GM12801 (cell line): ENCODE measurements around the gene CLK2.

Experiments used
- CTCF ChIP-seq: IDR thresholded peaks from one replicate; pipeline ENCODE4 v1.5.1; 2011; ENCODE audit warnings: control low read depth; ENCODE audit not compliant: insufficient read length; ENCODE audit errors: extremely low read depth

Gene CLK2

GRCh38 chr1:155318082-155318481, 44.8 kb upstream of the CLK2 start:
- no peak for TF ChIP-seq CTCF

- no peak for TF ChIP-seq CTCF
Measured at GRCh38 chr1:155316922-155317321, 43.6 kb upstream of the CLK2 start.

- TF ChIP-seq CTCF = no peak
Measured at GRCh38 chr1:155313261-155313660, 40.0 kb upstream of the CLK2 start.

GRCh38 chr1:155309423-155310021, 36.2 kb upstream of the CLK2 start:
- no peak for TF ChIP-seq CTCF

- no peak for TF ChIP-seq CTCF
Measured at GRCh38 chr1:155308493-155309422, 35.5 kb upstream of the CLK2 start, which contains the start of gene FDPS. FDPS (plus strand) TSS chr1:155308866; CDS start chr1:155309790, 924 bp downstream.

GRCh38 chr1:155307247-155307740, 34.0 kb upstream of the CLK2 start:
- no peak for TF ChIP-seq CTCF

- no peak for TF ChIP-seq CTCF
Measured at GRCh38 chr1:155305881-155306391, 32.6 kb upstream of the CLK2 start.
